Activated CD8-positive, alpha-beta memory T cell treated with anti-CD3 and anti-CD28 coated beads, Interleukin-2, amount 50 U/mL, for 24 hours (primary cell): ENCODE results near the gene NME7.
"Not testable (repeated sequence)": the region's sequence is repeated elsewhere in the genome, so short reads cannot be mapped to it uniquely, and the experiment has no call there.

Source experiments
- DNase-seq: peaks from one replicate; pipeline ENCODE4 v3.0.0-alpha.2; 2020; ENCODE audit errors: extremely low read depth

Gene NME7

GRCh38 chr1:169234780-169235179, 132.8 kb downstream of the NME7 start:
- no peak for DNase-seq

DNA sequence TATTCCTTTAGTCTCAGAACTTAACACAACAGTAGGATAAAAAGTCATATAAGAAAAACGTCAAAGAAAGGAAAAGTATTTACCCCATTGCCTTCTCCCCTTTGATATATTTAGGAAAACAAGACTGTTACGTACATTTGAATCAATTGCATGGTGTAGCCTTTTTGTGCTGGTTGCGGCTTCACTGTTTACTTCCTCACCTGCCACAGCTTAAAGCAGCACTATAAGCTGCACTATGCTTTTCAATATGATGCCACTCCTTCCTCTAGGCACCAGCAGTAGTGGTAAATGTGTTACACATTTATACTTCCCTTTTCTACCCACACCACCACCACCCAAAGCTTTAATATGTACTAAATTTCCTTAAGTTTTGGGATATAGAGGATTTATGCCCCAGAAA, 150.0 kb downstream of the NME7 start:
- DNase-seq: no peak

- no peak for DNase-seq
Observed at GRCh38 chr1:169214598-169214997, 153.0 kb downstream of the NME7 start.

GRCh38 chr1:169212088-169212487, 155.5 kb downstream of the NME7 start:
- no peak for DNase-seq

GRCh38 chr1:169207797-169208520, 159.6 kb downstream of the NME7 start:
- no peak for DNase-seq

- DNase-seq: no peak
Observed at GRCh38 chr1:169204157-169204556, 163.4 kb downstream of the NME7 start.

DNA sequence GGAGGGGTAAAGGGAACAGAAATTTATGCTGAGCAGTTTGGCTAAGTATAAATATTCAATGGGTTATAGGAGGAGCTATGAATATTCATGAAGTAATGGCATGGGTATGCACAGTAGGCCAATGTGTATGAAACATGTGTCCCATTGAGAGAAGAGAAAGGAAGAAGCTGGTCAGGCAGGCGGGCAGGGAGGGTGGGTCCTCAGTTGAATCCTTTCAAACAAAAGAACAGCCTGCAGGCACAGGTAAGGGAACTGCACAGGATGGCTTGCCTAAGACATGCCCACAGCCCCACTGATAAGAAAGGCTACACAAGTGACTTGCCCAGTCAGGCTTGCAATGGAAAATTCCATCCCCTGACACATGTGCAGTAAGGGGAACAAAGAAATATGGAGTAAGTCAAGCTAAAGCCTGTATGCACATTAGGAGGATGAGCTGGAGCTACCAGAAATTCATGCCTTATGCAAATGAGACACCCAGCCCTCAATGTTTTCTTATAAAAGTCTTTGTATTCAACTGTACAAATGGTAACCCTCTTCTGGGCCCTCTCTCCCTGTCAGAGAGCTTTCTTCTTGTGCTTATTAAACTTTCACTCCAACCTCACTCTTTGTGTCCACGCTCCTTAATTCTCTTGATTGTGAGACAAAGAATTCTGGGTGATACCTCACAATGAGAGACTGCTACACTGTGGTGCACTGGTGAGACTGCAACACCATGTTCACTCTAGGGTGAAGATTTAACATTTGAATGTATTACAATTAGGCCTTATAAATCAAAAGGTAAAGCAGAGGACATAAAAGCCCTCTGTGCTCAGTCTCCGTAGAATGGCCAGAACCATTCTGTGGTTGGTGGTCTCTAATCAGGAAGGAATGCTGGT, 164.6 kb downstream of the NME7 start:
- DNase-seq: no peak

- DNase-seq: no peak
Observed at GRCh38 chr1:169201084-169201619, 166.4 kb downstream of the NME7 start.

DNA sequence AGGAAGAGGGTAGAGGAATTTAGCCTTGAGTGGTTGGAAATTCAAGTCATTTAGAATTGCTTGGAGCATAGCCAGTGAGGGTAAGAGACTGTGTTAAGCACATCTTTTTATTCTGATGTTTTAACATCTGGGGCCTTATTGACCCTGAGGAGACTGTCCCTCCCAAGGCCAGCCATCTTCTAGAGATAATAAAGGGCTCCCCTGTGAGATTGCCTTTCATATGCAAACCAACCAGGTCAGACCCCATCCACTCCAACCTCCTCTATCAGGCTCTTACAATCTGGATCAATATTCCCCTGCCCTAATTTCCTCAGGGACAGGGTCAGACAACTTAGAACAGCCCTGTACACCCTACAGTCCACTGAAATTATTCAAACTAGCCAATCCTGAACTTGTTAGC, 167.3 kb downstream of the NME7 start:
- no peak for DNase-seq

DNA sequence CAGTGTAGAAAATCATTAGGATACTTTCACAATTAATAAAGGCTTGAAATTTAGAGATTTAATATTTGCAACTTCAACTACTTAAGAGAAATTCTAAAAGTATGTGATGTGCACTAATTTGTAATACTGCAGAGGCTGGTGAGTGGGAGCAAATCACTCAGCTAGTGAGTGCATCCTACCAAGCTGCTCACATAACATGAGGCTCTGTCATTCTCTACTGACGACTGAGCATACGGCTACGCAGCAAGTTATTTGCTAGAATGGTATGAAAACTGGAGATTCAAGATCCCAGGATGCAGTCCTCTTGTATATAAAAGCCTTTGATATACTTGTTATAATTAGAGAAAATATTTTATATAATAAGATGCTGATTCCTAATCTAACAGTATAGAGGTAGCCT, 171.0 kb downstream of the NME7 start:
- no peak for DNase-seq

DNA sequence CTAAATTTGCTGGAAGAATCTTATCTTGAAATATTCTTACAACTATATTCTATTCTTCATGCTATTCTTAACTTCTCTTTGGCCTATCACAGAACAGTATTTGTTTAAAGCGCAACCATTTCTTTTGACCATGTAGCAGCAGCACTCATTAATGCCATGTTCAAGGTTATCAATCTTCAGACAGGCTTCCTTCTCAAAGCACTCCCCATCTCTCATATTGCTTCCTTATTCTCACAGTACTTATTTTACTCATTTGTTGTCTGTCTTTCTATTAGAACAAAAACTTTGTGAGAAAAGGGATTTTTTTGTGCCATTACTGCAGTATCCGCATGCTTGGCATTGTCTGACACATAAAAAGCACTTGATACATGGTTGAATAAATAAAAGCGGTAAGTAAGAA, 171.4 kb downstream of the NME7 start:
- no peak for DNase-seq

DNA sequence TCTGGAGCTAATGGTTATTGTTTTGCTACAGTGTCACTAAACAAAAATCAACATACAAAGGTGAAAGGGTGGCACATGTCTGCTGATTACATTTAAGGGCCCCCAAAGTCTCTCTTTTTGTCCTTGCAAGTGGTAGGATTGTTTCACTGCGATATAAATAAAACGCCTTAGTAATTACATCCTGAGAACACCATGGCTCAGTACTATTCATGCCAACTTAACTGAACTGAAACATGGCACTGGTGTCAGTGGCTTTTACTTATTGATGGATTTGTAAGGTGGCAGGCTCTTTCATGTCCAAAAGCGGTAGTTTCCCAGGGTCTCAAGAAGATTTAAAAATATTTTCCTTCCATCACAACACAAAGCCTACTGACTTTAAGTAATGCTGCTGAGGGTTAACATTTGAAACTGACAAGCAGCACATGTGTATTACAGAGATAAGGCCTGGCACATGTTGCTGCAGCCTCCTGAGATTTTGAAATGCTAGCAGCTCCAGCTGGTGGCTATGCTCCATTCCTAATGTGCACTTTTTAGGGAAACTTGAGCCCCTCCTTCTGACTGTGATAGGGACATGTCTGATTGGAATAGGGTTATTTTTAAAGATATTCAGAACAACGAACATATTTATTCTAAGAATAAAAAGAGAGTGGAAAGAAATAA, 174.3 kb downstream of the NME7 start:
- DNase-seq: no peak

- no peak for DNase-seq
Observed at GRCh38 chr1:169186106-169186505, 181.5 kb downstream of the NME7 start.

DNA sequence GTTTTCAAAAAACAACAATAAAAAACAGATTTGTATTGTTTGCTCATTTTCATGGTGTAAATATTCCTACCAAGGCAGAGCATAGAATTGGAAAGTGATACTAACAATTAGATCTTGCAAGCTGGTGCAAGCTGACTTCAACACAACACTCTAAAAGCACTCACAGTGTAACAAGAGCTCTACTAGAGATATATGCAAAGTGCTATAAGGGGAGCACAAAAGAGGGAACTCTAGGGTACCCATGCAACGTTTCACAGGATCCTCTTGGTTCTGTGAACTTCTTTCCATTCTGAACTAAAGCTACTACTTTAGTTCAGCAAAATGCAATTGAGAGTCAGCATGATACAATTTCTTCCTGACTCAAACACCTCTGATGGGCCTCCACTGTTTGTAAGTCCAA, 182.8 kb downstream of the NME7 start:
- DNase-seq: no peak

DNA sequence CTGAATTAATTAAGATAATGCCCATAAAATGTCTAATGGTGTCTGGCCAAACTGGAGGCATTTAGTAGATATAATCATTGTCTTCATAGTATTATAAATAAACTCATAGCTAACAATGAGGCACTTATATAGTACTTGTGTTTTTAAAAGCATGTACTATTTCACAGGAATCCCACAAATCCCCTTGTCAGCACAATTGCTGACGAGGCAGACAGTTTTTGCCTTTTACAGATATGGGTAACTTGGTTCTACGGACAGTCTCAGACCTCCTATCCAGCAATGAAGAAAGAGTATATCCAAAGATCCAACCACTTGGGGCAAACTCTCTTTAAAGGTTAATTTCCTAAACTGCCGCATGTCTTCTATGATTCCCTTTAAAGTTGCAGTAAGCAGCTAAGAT, 187.4 kb downstream of the NME7 start:
- DNase-seq: no peak

GRCh38 chr1:169179431-169179830, 188.2 kb downstream of the NME7 start:
- not testable (repeated sequence) for DNase-seq

- DNase-seq: no peak
Observed at GRCh38 chr1:169175461-169175860, 192.1 kb downstream of the NME7 start.

DNA sequence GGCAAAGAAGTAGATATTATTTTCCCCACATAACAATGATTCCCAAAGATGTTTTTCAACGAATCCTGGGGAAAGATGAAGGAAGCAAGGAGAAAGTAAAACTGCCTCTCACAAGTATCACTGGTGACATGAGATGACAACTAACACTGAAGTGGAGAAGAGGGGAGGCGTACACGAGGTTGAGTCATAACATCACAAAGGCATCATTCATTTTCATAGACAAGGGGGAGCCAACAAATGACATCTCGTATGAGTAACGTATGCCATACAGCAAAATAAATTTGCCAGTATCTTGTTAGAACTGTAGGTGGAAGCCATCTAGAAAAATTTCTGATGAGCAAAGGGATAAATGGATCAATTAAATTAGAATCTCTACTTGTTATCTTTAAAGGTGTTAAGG, 204.5 kb downstream of the NME7 start:
- DNase-seq: no peak

- no peak for DNase-seq
Observed at GRCh38 chr1:169161496-169162194, 206.0 kb downstream of the NME7 start.

- no peak for DNase-seq
Observed at GRCh38 chr1:169160845-169161495, 206.6 kb downstream of the NME7 start.

GRCh38 chr1:169156580-169156979, 211.0 kb downstream of the NME7 start:
- DNase-seq: no peak
